Pancreas (tissue), 10 donors: Measurements from ENCODE around the gene LCE4A. TPM values are rescaled to one million over a fixed set of nuclear protein-coding genes. Genes with fewer than 3 reads are reported as not detected.

Experiments
- ATAC-seq, 4 donors: fragments of 200-7000 bp; cut with Tn5 transposase; one replicate each; pipeline versions ENCODE4 v1.8.0 to v1.9.1; 2020; ENCODE audit warnings: mild to moderate bottlenecking in 4 of 4, moderate library complexity in 4 of 4
- DNase-seq, 6 donors: peaks; one replicate each; pipeline ENCODE4 v3.0.0-alpha.2; 2020
- FAIRE-seq: peaks from 2 replicates; lab custom pipeline; 2012; peaks lifted over from hg19 to GRCh38; lab: Jason Lieb, UNC
- H3K27ac ChIP-seq, 4 donors: fragments of 200-600 bp; sonication (generic); 1 replicate in 3 of 4; 2 replicates in 1 of 4; pipeline versions ENCODE4 v1.5.0 to v1.8.0; 2020
- H3K27me3 ChIP-seq, 4 donors: fragments of 200-600 bp; one replicate each; pipeline ENCODE4 v1.8.0; 2021
- H3K36me3 ChIP-seq, 3 donors: fragments of 200-600 bp; sonication (generic) in 1 of 3; one replicate each; pipeline versions ENCODE4 v1.5.0 to v1.8.0; 2020 to 2021
- H3K4me1 ChIP-seq, 3 donors: fragments of 200-600 bp; one replicate each; pipeline ENCODE4 v1.8.0; 2021
- H3K4me3 ChIP-seq, 4 donors: fragments of 200-600 bp; sonication (generic) in 2 of 4; one replicate each; pipeline versions ENCODE4 v1.5.0 to v1.8.0; 2020 to 2021
- H3K9me3 ChIP-seq, 4 donors: fragments of 200-600 bp; one replicate each; pipeline ENCODE4 v1.8.0; 2021
- CTCF ChIP-seq, 4 donors: fragments of 200-600 bp; sonication (generic) in 3 of 4; IDR thresholded peaks; one replicate each; pipeline versions ENCODE4 v1.5.0 to v1.8.0; 2021; ENCODE audit warnings: antibody characterized with exemption in 4 of 4
- WGBS, 2 donors: extraction: QIAGEN DNeasy Blood & Tissue Kit; methylation state at CpG; one replicate each; pipeline ENCODE4 v1.1.7; 2013; 5-methylcytosine and 5-hydroxymethylcytosine counted together
- intact Hi-C, 3 donors: fragments of 100-400 bp; cut with DNase I; formaldehyde crosslinking; loops; one replicate each; pipeline versions ENCODE4 v1.11.1 to v1.14.2; 2022
- polyA plus RNA-seq, 2 donors: library from polyadenylated mRNA; stranded (reverse); fragments of 200-250 nt; gene quantifications; one replicate each; pipeline ENCODE4 v1.2.3, GENCODE V29; 2013
- total RNA-seq, 6 donors: library from RNA; stranded (reverse); fragmentation: NEBNext Ultra II Directional in 4 of 6; extraction: Animal tissue kit (Norgen Biotek cat#: 25700) in 4 of 6; gene quantifications; one replicate each; pipeline versions ENCODE4 v1.2.1 to v1.2.4, GENCODE V29; 2021 to 2023
- donor health status: healthy with polysubstance abuse.
- donor health status: DM: no; HTN: no; CAD: no; lungs with moderate emphysema.
- donor health status: DM: no; HTN: no; CAD: no.
- donor health status: control.
- donor health status: control.
- donor health status: Bipolar disorder and iron deficiency.
- donor health status: DM: yes; HTN: yes; CAD: no.
- donor health status: DM: no; HTN: no; CAD: no.
- donor health status: DM: no; HTN: no; CAD: no.
- donor health status: DM: yes; HTN: yes; CAD: no.

The LCE4A gene
- total and polyA plus RNA-seq, 8 donors = not detected

GRCh38 chr1:152745289-152745704 lies 37.3 kb downstream of the LCE4A start:
- 38 to 39% methylated on average over 4 of the region's 4 CpGs for WGBS, 2 donors
- Histone ChIP-seq H3K4me3 (no peak overlapping the region), H3K27me3 (peaks cover 0 to 3% (median 0%) of the 10 kb centered on the region in 4 donors), H3K9me3 (no peaks in the 10 kb centered on the region), H3K36me3 (no peaks in the 10 kb centered on the region), H3K4me1 (no peaks in the 10 kb centered on the region), H3K27ac (no peak overlapping the region)
- no peak for DNase-seq
- FAIRE-seq = no peak
- no peak for ATAC-seq
- TF ChIP-seq CTCF (IDR thresholded peaks at IDR 0.05) = no peak
- intact Hi-C loops = no loop called here

GRCh38 chr1:152745765-152746444 lies 37.9 kb downstream of the LCE4A start:
- no peak for TF ChIP-seq CTCF (IDR thresholded peaks at IDR 0.05)
- DNase-seq = no peak
- Histone ChIP-seq H3K9me3 (no peaks in the 10 kb centered on the region), H3K4me1 (no peaks in the 10 kb centered on the region), H3K36me3 (no peaks in the 10 kb centered on the region), H3K4me3 (no peak overlapping the region), H3K27me3 (peaks cover 0 to 3% (median 0%) of the 10 kb centered on the region in 4 donors), H3K27ac (no peak overlapping the region)
- no peak for FAIRE-seq
- intact Hi-C loops = no loop called here
- ATAC-seq = no peak
- WGBS, 2 donors = 59 to 61% methylated on average over 6 of the region's 6 CpGs

GRCh38 chr1:152747831-152748230 lies 39.9 kb downstream of the LCE4A start:
- no peaks in the 10 kb centered on the region for H3K4me1 ChIP-seq
- intact Hi-C loops = no loop called here
- H3K36me3 ChIP-seq = no peaks in the 10 kb centered on the region
- no peak overlapping the region for H3K27ac ChIP-seq
- no peak for TF ChIP-seq CTCF (IDR thresholded peaks at IDR 0.05)
- DNase-seq (no peak), FAIRE-seq (no peak), ATAC-seq (no peak)
- no peaks in the 10 kb centered on the region for H3K9me3 ChIP-seq
- H3K27me3 ChIP-seq = peaks cover 0 to 3% (median 0%) of the 10 kb centered on the region in 4 donors
- WGBS, 2 donors = 18 to 23% methylated on average over 1 of the region's 1 CpG
- H3K4me3 ChIP-seq = no peak overlapping the region

- DNase-seq (no peak), FAIRE-seq (no peak), ATAC-seq (no peak)
- no peak for TF ChIP-seq CTCF (IDR thresholded peaks at IDR 0.05)
- no peaks in the 10 kb centered on the region for H3K4me1 ChIP-seq
- intact Hi-C loops = no loop called here
- H3K9me3 ChIP-seq = no peaks in the 10 kb centered on the region
- no peak overlapping the region for H3K27ac ChIP-seq
- H3K27me3 ChIP-seq = peaks cover 0 to 6% (median 0%) of the 10 kb centered on the region in 4 donors
- WGBS, 2 donors = 20 to 23% methylated on average over 1 of the region's 1 CpG
- no peaks in the 10 kb centered on the region for H3K36me3 ChIP-seq
- no peak overlapping the region for H3K4me3 ChIP-seq
Observed at GRCh38 chr1:152752225-152752624, 44.3 kb downstream of the LCE4A start.

GRCh38 chr1:152753586-152753985 lies 45.6 kb downstream of the LCE4A start:
- Histone ChIP-seq H3K4me3 (no peak overlapping the region), H3K27ac (no peak overlapping the region), H3K36me3 (no peaks in the 10 kb centered on the region), H3K9me3 (no peaks in the 10 kb centered on the region), H3K4me1 (no peaks in the 10 kb centered on the region), H3K27me3 (peaks cover 0 to 6% (median 0%) of the 10 kb centered on the region in 4 donors)
- no peak for ATAC-seq
- no peak for TF ChIP-seq CTCF (IDR thresholded peaks at IDR 0.05)
- intact Hi-C loops = no loop called here
- WGBS, 2 donors = 14 to 22% methylated on average over 1 of the region's 1 CpG
- DNase-seq = no peak
- FAIRE-seq = no peak
